ENCODE measurements around the gene PDSS1. TPM values are rescaled to one million over a fixed set of nuclear protein-coding genes. Genes with fewer than 3 reads are reported as not detected.

Gene PDSS1
- polyA plus RNA-seq, 3 donors, result 12.1 to 13.1 (median 12.6) TPM

GRCh38 chr10:26700884-26701630 is 3.6 kb downstream of the PDSS1 start:
- Histone ChIP-seq H3K4me2 (replicated peaks; ENCODE audit: extremely low read depth, low read length, poor library complexity, severe bottlenecking) (no peak overlapping the region), H3K9me3 (replicated peaks in 1 of 2; ENCODE audit: control insufficient read depth in 1 of 2, insufficient read depth in 1 of 2, low read length in 2 of 2) (no peaks in the 10 kb centered on the region), H3K79me2 (ENCODE audit: insufficient read depth, low read length) (peaks cover 80% of the 10 kb centered on the region), H3K36me3 (replicated peaks in 1 of 2; ENCODE audit: control insufficient read depth in 1 of 2, insufficient read depth in 2 of 2, low read length in 2 of 2) (peaks cover 3 to 34% of the 10 kb centered on the region in 2 donors), H4K20me1 (ENCODE audit: insufficient read depth, low read length) (peaks cover 15% of the 10 kb centered on the region), H3K27me3 (ENCODE audit: control insufficient read depth in 2 of 2, insufficient read depth in 2 of 2, low read length in 2 of 2) (no peaks in the 10 kb centered on the region), H3K9ac (ENCODE audit: insufficient read depth, low read length, poor library complexity, severe bottlenecking) (no peak overlapping the region), H2AFZ (ENCODE audit: insufficient read depth, low read depth, low read length, poor library complexity, severe bottlenecking) (no peak overlapping the region), H3K4me3 (replicated peaks in 1 of 3; ENCODE audit: low read depth in 2 of 3, low read length in 3 of 3) (no peak overlapping the region), H3K4me1 (ENCODE audit: control insufficient read depth in 1 of 2, insufficient read depth in 2 of 2, low read length in 2 of 2) (peaks cover 45 to 51% of the 10 kb centered on the region in 2 donors), H3K27ac (ENCODE audit: low read depth in 1 of 2, low read length in 2 of 2) (peak overlapping the region in 1 of 2 donors; percentile 47)
- H3K27me3 Mint-ChIP-seq (ENCODE audit: low read depth in 3 of 3), result no peaks in the 10 kb centered on the region
- no peak overlapping the region for H3K4me3 Mint-ChIP-seq
- TF ChIP-seq CTCF (IDR thresholded peaks at IDR 0.05), result no peak
- 73% methylated on average over 3 of the region's 4 CpGs for WGBS (ENCODE audit: insufficient coverage)
- no peak for DNase-seq
- peaks cover 16 to 44% of the 10 kb centered on the region in 2 donors for H3K36me3 Mint-ChIP-seq
- no peaks in the 10 kb centered on the region for H3K9me3 Mint-ChIP-seq
- peaks cover 63% of the 10 kb centered on the region for H3K4me1 Mint-ChIP-seq
- intact Hi-C loops (cut with micrococcal nuclease), result no loop called here
- H3K27ac Mint-ChIP-seq, result peak overlapping the region in 4 of 7 donors; percentile 22 to 88 (median 50)

DNA sequence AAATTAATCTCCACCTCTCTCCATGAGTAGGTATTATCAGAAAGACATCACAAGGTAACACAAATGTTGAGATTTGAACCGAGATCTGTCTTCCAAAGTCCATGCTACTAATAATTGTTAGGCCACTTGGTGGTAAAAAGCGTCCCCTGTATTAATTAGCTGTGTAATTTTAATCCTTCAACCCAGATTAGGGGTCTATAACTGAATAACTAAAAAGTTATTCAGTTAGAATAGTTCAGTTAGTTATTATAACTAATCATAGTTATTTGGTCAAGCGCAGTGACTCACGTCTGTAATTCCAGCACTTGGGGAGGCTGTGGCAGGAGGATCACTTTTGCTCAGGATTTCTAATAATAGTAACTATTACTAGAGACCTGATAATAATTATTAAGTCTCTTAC is 5.6 kb downstream of the PDSS1 start:
- H3K4me3 Mint-ChIP-seq, result no peak overlapping the region
- WGBS (ENCODE audit: insufficient coverage), result no CpG with 5 or more reads among the region's 4 CpGs

More for the DNA sequence above, 5.6 kb downstream of the PDSS1 start:
- no peak for DNase-seq
- intact Hi-C loops (cut with micrococcal nuclease), result no loop called here
- Mint-ChIP-seq H3K4me1 (peaks cover 61% of the 10 kb centered on the region), H3K27ac (no peak overlapping the region), H3K27me3 (ENCODE audit: low read depth in 3 of 3) (peaks cover 0 to 2% (median 0%) of the 10 kb centered on the region in 3 donors), H3K9me3 (no peaks in the 10 kb centered on the region), H3K36me3 (peaks cover 31 to 64% of the 10 kb centered on the region in 2 donors)
- Histone ChIP-seq H3K27me3 (ENCODE audit: control insufficient read depth in 2 of 2, insufficient read depth in 2 of 2, low read length in 2 of 2) (no peaks in the 10 kb centered on the region), H4K20me1 (ENCODE audit: insufficient read depth, low read length) (peaks cover 23% of the 10 kb centered on the region), H3K27ac (ENCODE audit: low read depth in 1 of 2, low read length in 2 of 2) (no peak overlapping the region), H3K9me3 (replicated peaks in 1 of 2; ENCODE audit: control insufficient read depth in 1 of 2, insufficient read depth in 1 of 2, low read length in 2 of 2) (no peaks in the 10 kb centered on the region), H3K4me2 (replicated peaks; ENCODE audit: extremely low read depth, low read length, poor library complexity, severe bottlenecking) (no peak overlapping the region), H3K4me3 (replicated peaks in 1 of 3; ENCODE audit: low read depth in 2 of 3, low read length in 3 of 3) (no peak overlapping the region), H2AFZ (ENCODE audit: insufficient read depth, low read depth, low read length, poor library complexity, severe bottlenecking) (no peak overlapping the region), H3K4me1 (ENCODE audit: control insufficient read depth in 1 of 2, insufficient read depth in 2 of 2, low read length in 2 of 2) (peaks cover 41 to 48% of the 10 kb centered on the region in 2 donors), H3K9ac (ENCODE audit: insufficient read depth, low read length, poor library complexity, severe bottlenecking) (no peak overlapping the region), H3K36me3 (replicated peaks in 1 of 2; ENCODE audit: control insufficient read depth in 1 of 2, insufficient read depth in 2 of 2, low read length in 2 of 2) (peaks cover 17 to 53% of the 10 kb centered on the region in 2 donors), H3K79me2 (ENCODE audit: insufficient read depth, low read length) (peaks cover 93% of the 10 kb centered on the region)
- no peak for TF ChIP-seq CTCF (IDR thresholded peaks at IDR 0.05)

All from CD14-positive monocyte (primary cell).